ENCODE data around the gene MINDY3. TPM values are rescaled to one million over a fixed set of nuclear protein-coding genes. Genes with fewer than 3 reads are reported as not detected.

MINDY3 gene
- total RNA-seq, 2 donors from 2014 or later, result 19.0 to 20.6 TPM

DNA sequence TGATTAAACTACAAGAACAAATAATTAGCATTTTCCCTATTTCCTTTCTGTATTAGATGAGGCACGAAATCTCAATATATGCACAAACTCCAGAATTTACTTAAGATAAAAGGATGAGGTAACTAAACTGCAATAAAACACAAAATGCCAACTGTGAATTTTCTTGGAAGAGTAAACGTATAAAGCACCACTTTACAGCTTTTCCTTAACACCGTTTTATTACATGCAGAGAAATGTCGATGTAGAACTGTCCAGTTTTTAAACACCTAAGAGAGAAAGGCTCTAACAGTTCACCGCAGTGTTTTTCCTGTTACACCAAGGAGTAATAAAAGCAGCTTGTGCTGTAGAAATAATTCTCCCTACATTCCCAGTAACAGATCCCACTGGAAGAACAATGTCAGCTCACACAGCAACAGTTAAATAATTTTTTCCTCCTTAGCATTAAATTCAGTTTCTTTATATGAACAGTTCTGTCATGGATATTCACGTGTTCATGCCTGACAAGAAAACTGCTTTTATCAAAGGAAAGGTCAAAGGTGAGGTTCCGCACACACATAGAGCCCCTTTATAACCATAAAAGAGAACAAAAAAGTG is 52.0 kb downstream of the MINDY3 start:
- Mint-ChIP-seq H3K36me3 (ENCODE audit: low read depth) (no peaks in the 10 kb centered on the region), H3K27me3 (ENCODE audit: insufficient read depth) (no peaks in the 10 kb centered on the region), H3K4me1 (peaks cover 42% of the 10 kb centered on the region), H3K4me3 (no peak overlapping the region), H3K27ac (no peak overlapping the region), H3K9me3 (no peaks in the 10 kb centered on the region)
- DNase-seq, result no peak
- H3K4me3 ChIP-seq (ENCODE audit: low read length), result no peak overlapping the region
- H3K9me3 ChIP-seq (ENCODE audit: control insufficient read depth, low read length), result no peaks in the 10 kb centered on the region
- no peaks in the 10 kb centered on the region for H3K27me3 ChIP-seq (ENCODE audit: control insufficient read depth, insufficient read depth, low read length, poor library complexity, severe bottlenecking)
- H3K9ac ChIP-seq (ENCODE audit: extremely low read depth, low read length, poor library complexity, severe bottlenecking), result no peak overlapping the region
- H3K36me3 ChIP-seq (ENCODE audit: control insufficient read depth, insufficient read depth, low read length), result peaks cover 6% of the 10 kb centered on the region
- 96 to 100% methylated on average over 5 to 7 of the region's 7 CpGs for WGBS, 2 experiments (ENCODE audit: insufficient coverage in 1 of 2, insufficient read length in 1 of 2)
- H3K4me1 ChIP-seq (ENCODE audit: control insufficient read depth, insufficient read depth, low read length), result peaks cover 20% of the 10 kb centered on the region
- TF ChIP-seq, protein P1, sequence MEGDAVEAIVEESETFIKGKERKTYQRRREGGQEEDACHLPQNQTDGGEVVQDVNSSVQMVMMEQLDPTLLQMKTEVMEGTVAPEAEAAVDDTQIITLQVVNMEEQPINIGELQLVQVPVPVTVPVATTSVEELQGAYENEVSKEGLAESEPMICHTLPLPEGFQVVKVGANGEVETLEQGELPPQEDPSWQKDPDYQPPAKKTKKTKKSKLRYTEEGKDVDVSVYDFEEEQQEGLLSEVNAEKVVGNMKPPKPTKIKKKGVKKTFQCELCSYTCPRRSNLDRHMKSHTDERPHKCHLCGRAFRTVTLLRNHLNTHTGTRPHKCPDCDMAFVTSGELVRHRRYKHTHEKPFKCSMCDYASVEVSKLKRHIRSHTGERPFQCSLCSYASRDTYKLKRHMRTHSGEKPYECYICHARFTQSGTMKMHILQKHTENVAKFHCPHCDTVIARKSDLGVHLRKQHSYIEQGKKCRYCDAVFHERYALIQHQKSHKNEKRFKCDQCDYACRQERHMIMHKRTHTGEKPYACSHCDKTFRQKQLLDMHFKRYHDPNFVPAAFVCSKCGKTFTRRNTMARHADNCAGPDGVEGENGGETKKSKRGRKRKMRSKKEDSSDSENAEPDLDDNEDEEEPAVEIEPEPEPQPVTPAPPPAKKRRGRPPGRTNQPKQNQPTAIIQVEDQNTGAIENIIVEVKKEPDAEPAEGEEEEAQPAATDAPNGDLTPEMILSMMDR (conservative IDR thresholded peaks at IDR 0.05), result no peak
- no peak overlapping the region for H3K27ac ChIP-seq (ENCODE audit: low read depth, low read length)

DNA sequence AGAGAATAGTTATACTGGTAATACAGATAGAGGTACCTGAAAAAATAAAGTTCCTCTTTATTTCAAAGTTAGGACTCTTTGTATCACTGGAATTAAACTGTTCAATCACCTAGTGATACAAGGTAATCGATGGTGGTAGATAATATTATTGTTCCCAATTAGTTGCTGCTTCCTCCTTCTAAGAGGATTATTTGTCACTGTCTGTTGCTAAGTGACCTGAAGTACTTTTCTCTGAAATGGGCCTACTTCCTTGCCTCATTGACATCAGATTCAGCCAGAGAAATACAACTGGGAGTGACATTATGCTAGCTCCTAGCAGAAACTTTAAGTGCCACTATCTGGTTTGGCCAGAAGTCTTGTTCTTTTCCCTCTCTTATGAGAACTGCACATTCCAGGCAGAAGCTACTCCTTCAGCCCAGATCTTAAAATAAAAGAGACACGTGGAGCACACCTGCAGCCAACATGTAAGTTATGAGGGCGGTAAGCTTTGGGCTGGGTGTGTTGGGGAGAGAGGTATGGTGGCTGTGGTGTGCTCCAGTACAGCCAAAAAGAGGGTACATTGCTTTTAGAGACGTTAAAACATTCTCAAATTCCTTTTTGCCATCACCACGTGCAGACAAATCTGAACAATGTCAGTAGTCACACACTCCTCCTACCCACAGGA is 54.8 kb downstream of the MINDY3 start:
- Histone ChIP-seq H3K4me1 (ENCODE audit: control insufficient read depth, insufficient read depth, low read length) (peaks cover 27% of the 10 kb centered on the region), H3K27ac (ENCODE audit: low read depth, low read length) (no peak overlapping the region), H3K27me3 (ENCODE audit: control insufficient read depth, insufficient read depth, low read length, poor library complexity, severe bottlenecking) (no peaks in the 10 kb centered on the region), H3K36me3 (ENCODE audit: control insufficient read depth, insufficient read depth, low read length) (peaks cover 11% of the 10 kb centered on the region), H3K9ac (ENCODE audit: extremely low read depth, low read length, poor library complexity, severe bottlenecking) (no peak overlapping the region), H3K4me3 (ENCODE audit: low read length) (no peak overlapping the region), H3K9me3 (ENCODE audit: control insufficient read depth, low read length) (peaks cover 12% of the 10 kb centered on the region)
- H3K27ac Mint-ChIP-seq, result peak overlapping the region; percentile 64
- no peak for DNase-seq
- no peaks in the 10 kb centered on the region for H3K27me3 Mint-ChIP-seq (ENCODE audit: insufficient read depth)
- H3K4me3 Mint-ChIP-seq, result peak overlapping the region; percentile 32
- peaks cover 7% of the 10 kb centered on the region for H3K36me3 Mint-ChIP-seq (ENCODE audit: low read depth)
- peaks cover 8% of the 10 kb centered on the region for H3K9me3 Mint-ChIP-seq
- WGBS, 2 experiments (ENCODE audit: insufficient coverage in 1 of 2, insufficient read length in 1 of 2), result 80 to 89% methylated on average over 1 to 5 of the region's 5 CpGs
- peaks cover 56% of the 10 kb centered on the region for H3K4me1 Mint-ChIP-seq
- TF ChIP-seq, protein P1 (conservative IDR thresholded peaks at IDR 0.05), result no peak

DNA sequence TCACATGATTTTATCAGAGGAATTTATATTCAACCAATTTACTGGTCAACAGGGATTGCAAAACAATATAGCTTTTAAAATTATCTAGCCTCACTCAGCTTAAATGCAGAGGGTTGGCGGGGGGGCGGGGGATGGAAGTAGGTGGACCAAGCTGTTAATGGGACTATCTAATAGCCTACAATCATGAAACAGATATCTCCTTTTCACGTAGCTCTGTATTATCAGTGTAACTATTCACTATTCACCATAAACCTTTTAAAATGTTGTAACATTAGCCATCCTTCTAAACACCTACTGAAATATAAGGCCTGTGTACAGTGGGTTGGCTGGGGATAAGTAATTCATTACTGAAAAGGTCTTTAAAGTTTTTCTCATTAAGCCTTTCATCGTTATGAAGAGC is 56.2 kb downstream of the MINDY3 start:
- Mint-ChIP-seq H3K27ac (no peak overlapping the region), H3K27me3 (ENCODE audit: insufficient read depth) (no peaks in the 10 kb centered on the region), H3K9me3 (peaks cover 10% of the 10 kb centered on the region), H3K4me1 (peaks cover 56% of the 10 kb centered on the region), H3K36me3 (ENCODE audit: low read depth) (peaks cover 15% of the 10 kb centered on the region), H3K4me3 (no peak overlapping the region)
- Histone ChIP-seq H3K27me3 (ENCODE audit: control insufficient read depth, insufficient read depth, low read length, poor library complexity, severe bottlenecking) (no peaks in the 10 kb centered on the region), H3K9ac (ENCODE audit: extremely low read depth, low read length, poor library complexity, severe bottlenecking) (no peak overlapping the region), H3K27ac (ENCODE audit: low read depth, low read length) (no peak overlapping the region), H3K9me3 (ENCODE audit: control insufficient read depth, low read length) (peaks cover 24% of the 10 kb centered on the region), H3K4me3 (ENCODE audit: low read length) (no peak overlapping the region), H3K36me3 (ENCODE audit: control insufficient read depth, insufficient read depth, low read length) (peaks cover 13% of the 10 kb centered on the region), H3K4me1 (ENCODE audit: control insufficient read depth, insufficient read depth, low read length) (peaks cover 27% of the 10 kb centered on the region)
- WGBS, 2 experiments (ENCODE audit: insufficient coverage in 1 of 2, insufficient read length in 1 of 2), result 59 to 86% methylated on average over 1 to 4 of the region's 4 CpGs
- TF ChIP-seq, protein P1 (conservative IDR thresholded peaks at IDR 0.05), result no peak
- no peak for DNase-seq

All from endodermal cell (in vitro differentiated cells).